ENCODE measurements around the gene BMAL2. TPM values are rescaled to one million over a fixed set of nuclear protein-coding genes. Genes with fewer than 3 reads are reported as not detected.

Gene BMAL2
- total RNA-seq, 2 donors from 2014 or later, result 2.6 to 4.3 TPM

- Histone ChIP-seq H3K4me3 (no peak overlapping the region), H3K4me1 (peaks cover 12% of the 10 kb centered on the region), H3K9me3 (peaks cover 0 to 3% (median 0%) of the 10 kb centered on the region in 3 donors), H3K27me3 (no peaks in the 10 kb centered on the region), H3K27ac (no peak overlapping the region), H3K36me3 (replicated peaks in 1 of 2; ENCODE audit: insufficient read depth in 1 of 2, low read depth in 2 of 2) (no peaks in the 10 kb centered on the region)
- no peak for TF ChIP-seq CTCF (IDR thresholded peaks at IDR 0.05)
- no peak for TF ChIP-seq POLR2A (IDR thresholded peaks at IDR 0.05)
- WGBS, 2 donors, result 31 to 43% methylated on average over 3 of the region's 3 CpGs
- DNase-seq (no peak), ATAC-seq (no peak)
- intact Hi-C loops (cut with DNase I), result no loop called here
These were observed 34.0 kb downstream of the BMAL2 start for GRCh38 chr12:27366621-27367020.

- TF ChIP-seq POLR2A (IDR thresholded peaks at IDR 0.05) (no peak), CTCF (IDR thresholded peaks at IDR 0.05) (no peak)
- 39 to 48% methylated on average over 6 of the region's 6 CpGs for WGBS, 2 donors
- intact Hi-C loops (cut with DNase I), result no loop called here
- Histone ChIP-seq H3K4me3 (no peak overlapping the region), H3K4me1 (peaks cover 12% of the 10 kb centered on the region), H3K27me3 (no peaks in the 10 kb centered on the region), H3K36me3 (replicated peaks in 1 of 2; ENCODE audit: insufficient read depth in 1 of 2, low read depth in 2 of 2) (no peaks in the 10 kb centered on the region), H3K27ac (no peak overlapping the region), H3K9me3 (peaks cover 0 to 3% (median 0%) of the 10 kb centered on the region in 3 donors)
- no peak for DNase-seq
- no peak for ATAC-seq
These were observed 34.4 kb downstream of the BMAL2 start for GRCh38 chr12:27367078-27367477.

- no peaks in the 10 kb centered on the region for H3K4me1 ChIP-seq
- no peak overlapping the region for H3K4me3 ChIP-seq
- no peaks in the 10 kb centered on the region for H3K36me3 ChIP-seq (replicated peaks in 1 of 2; ENCODE audit: insufficient read depth in 1 of 2, low read depth in 2 of 2)
- DNase-seq (no peak), ATAC-seq (no peak)
- no peak overlapping the region for H3K27ac ChIP-seq
- no peaks in the 10 kb centered on the region for H3K27me3 ChIP-seq
- WGBS, 2 donors, result 81 to 82% methylated on average over 9 of the region's 9 CpGs
- H3K9me3 ChIP-seq, result no peaks in the 10 kb centered on the region
- intact Hi-C loops (cut with DNase I), result loop anchor here (5.0 kb wide), 1 partner anchor 45 kb away; no protein-coding TSS in a partner anchor
- TF ChIP-seq POLR2A (IDR thresholded peaks at IDR 0.05) (no peak), CTCF (IDR thresholded peaks at IDR 0.05) (no peak)
These were observed 49.6 kb downstream of the BMAL2 start for GRCh38 chr12:27382171-27382795.

Other genes with a start within 250 kb of the BMAL2 start
- gene STK38L, start 88.5 kb upstream of the BMAL2 start, total RNA-seq, result 10 to 100 TPM; 17.5 to 28.0 TPM
- gene SMCO2, start 113.9 kb downstream of the BMAL2 start, total RNA-seq, result not detected
- 10 to 100 TPM; 63.9 to 67.5 TPM for gene PPFIBP1, start 191.4 kb downstream of the BMAL2 start, total RNA-seq

Data from body of pancreas (tissue), 4 donors.